Measurements from ENCODE around the gene TRIML2. TPM values are rescaled to one million over a fixed set of nuclear protein-coding genes. Genes with fewer than 3 reads are reported as not detected.

TRIML2 gene
- total and polyA plus RNA-seq, 10 of the 15 experiments (the other 5 are each of a cell fraction or from before 2014, with no cell fraction given) = not detected

- FAIRE-seq (no peak), DNase-seq (ENCODE audit: low read depth, low spot score) (no peak), ATAC-seq (no peak)
- H4K20me1 ChIP-seq (ENCODE audit: control insufficient read depth, insufficient read depth) = no peaks in the 10 kb centered on the region
- ChIA-PET SMC1A (ENCODE audit: uncharacterized antibody, unreplicated experiment) (no interaction called here), POLR2A (no interaction called here), CTCF (no interaction called here), RAD21 (ENCODE audit: unreplicated experiment) (interaction anchor here (0.6 kb wide), 1 partner anchor 1661 kb away, joined by 3 read pairs; no protein-coding TSS in a partner anchor)
- no peaks in the 10 kb centered on the region for H3K36me3 ChIP-seq (ENCODE audit: control insufficient read depth in 2 of 2, insufficient read depth in 2 of 2, low read length in 1 of 2)
- H3K9me3 ChIP-seq (replicated peaks; ENCODE audit: control insufficient read depth, insufficient read depth, low read length) = peaks cover 1% of the 10 kb centered on the region; the same call in 1 of the 3 replicates
- TF ChIP-seq NR2C1 (IDR thresholded peaks at IDR 0.05) (no peak), BHLHE40 (IDR thresholded peaks at IDR 0.05; ENCODE audit: borderline replicate concordance in 1 of 2, low read depth in 2 of 2, low read length in 1 of 2) (no peak), GABPA (IDR thresholded peaks at IDR 0.05; ENCODE audit: low read depth) (no peak), BMI1 (IDR thresholded peaks at IDR 0.05; ENCODE audit: borderline replicate concordance) (no peak), HDGF (IDR thresholded peaks at IDR 0.05) (no peak), TCF7 (IDR thresholded peaks at IDR 0.05; ENCODE audit: borderline replicate concordance) (no peak)
- WGBS (ENCODE audit: insufficient coverage, insufficient replicate concordance, low lambda C conversion rate, missing lambda C conversion rate) = 15% methylated on average over 3 of the region's 3 CpGs
- no peak within 1 kb of the TSS for H3K4me3 ChIP-seq
- H3K27ac ChIP-seq (ENCODE audit: control insufficient read depth, insufficient read depth) = no peak within 1 kb of the TSS
- in situ Hi-C loops (cut with MboI) (no loop called here), intact Hi-C loops (cut with micrococcal nuclease; ENCODE audit: unreplicated experiment) (no loop called here)
- no TSS peak for BruUV-seq (replicated peaks)
- H2AFZ ChIP-seq (ENCODE audit: control insufficient read depth, low read depth, low read length) = no peak within 1 kb of the TSS
- no peaks in the 10 kb centered on the region for H3K4me1 ChIP-seq (ENCODE audit: control insufficient read depth, insufficient read depth, low read length)
- H3K79me2 ChIP-seq (ENCODE audit: control insufficient read depth, insufficient read depth, low read length) = no peaks in the 10 kb centered on the region
- no peaks in the 10 kb centered on the region for H3K27me3 ChIP-seq (replicated peaks in 1 of 2; ENCODE audit: control insufficient read depth in 2 of 2, insufficient read depth in 2 of 2, low read length in 1 of 2)
- no peak within 1 kb of the TSS for H3K4me2 ChIP-seq (ENCODE audit: control insufficient read depth, insufficient read depth)
- H3K9ac ChIP-seq (ENCODE audit: control insufficient read depth, insufficient read depth, low read length) = no peak within 1 kb of the TSS
These were observed 29.7 kb upstream of the TRIML2 start, which contains the start of gene TRIML1 for GRCh38 chr4:188139141-188139540. TRIML1 (plus strand) TSS chr4:188139441; CDS start chr4:188139559, 118 bp downstream.

DNA sequence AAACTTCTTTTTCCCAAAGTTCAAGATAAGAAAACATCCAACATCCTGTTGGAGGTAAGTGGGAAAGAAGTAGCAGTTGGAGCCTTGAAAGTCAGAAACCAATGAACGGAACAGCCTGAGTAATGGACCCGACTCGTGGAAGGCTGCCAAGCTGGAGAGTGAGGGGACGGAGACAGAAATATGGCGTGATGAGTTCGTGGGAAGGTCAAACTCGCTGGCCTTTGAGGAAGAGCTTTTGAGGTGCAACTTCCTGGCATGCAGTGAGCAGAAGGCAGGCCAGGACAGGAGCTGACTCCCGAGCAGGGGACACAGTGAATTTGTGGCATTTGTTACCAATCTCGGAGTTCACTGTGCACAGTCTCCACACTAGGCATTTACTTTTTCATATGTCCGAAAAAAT lies 28.8 kb upstream of the TRIML2 start:
- in situ Hi-C loops (cut with MboI) = no loop called here
- RAD21 ChIA-PET (ENCODE audit: unreplicated experiment) = no interaction called here

More for the DNA sequence above, 28.8 kb upstream of the TRIML2 start:
- Histone ChIP-seq H2AFZ (ENCODE audit: control insufficient read depth, low read depth, low read length) (no peak overlapping the region), H3K4me3 (no peak overlapping the region), H4K20me1 (ENCODE audit: control insufficient read depth, insufficient read depth) (no peaks in the 10 kb centered on the region), H3K9ac (ENCODE audit: control insufficient read depth, insufficient read depth, low read length) (no peak overlapping the region), H3K9me3 (replicated peaks; ENCODE audit: control insufficient read depth, insufficient read depth, low read length) (peaks cover 1% of the 10 kb centered on the region; the same call in 1 of the 3 replicates), H3K27ac (ENCODE audit: control insufficient read depth, insufficient read depth) (no peak overlapping the region), H3K27me3 (replicated peaks in 1 of 2; ENCODE audit: control insufficient read depth in 2 of 2, insufficient read depth in 2 of 2, low read length in 1 of 2) (no peaks in the 10 kb centered on the region), H3K79me2 (ENCODE audit: control insufficient read depth, insufficient read depth, low read length) (no peaks in the 10 kb centered on the region), H3K4me1 (ENCODE audit: control insufficient read depth, insufficient read depth, low read length) (no peaks in the 10 kb centered on the region), H3K36me3 (ENCODE audit: control insufficient read depth in 2 of 2, insufficient read depth in 2 of 2, low read length in 1 of 2) (no peaks in the 10 kb centered on the region), H3K4me2 (ENCODE audit: control insufficient read depth, insufficient read depth) (no peak overlapping the region)
- 19% methylated on average over 10 of the region's 10 CpGs for WGBS (ENCODE audit: insufficient coverage, insufficient replicate concordance, low lambda C conversion rate, missing lambda C conversion rate)
- ChIA-PET POLR2A (no interaction called here), SMC1A (ENCODE audit: uncharacterized antibody, unreplicated experiment) (no interaction called here), CTCF (no interaction called here)
- no peak for TF ChIP-seq ELK1 (IDR thresholded peaks at IDR 0.05; ENCODE audit: low read depth, low read length)
- TF ChIP-seq FOXK2 (IDR thresholded peaks at IDR 0.05) = no peak
- FAIRE-seq = no peak
- no TSS peak for BruUV-seq (replicated peaks)
- intact Hi-C loops (cut with micrococcal nuclease; ENCODE audit: unreplicated experiment) = no loop called here
- ATAC-seq = no peak
- no peak for DNase-seq (ENCODE audit: low read depth, low spot score)

Measured in GM12878 (cell line).